Tibial nerve (tissue), 4 donors: ENCODE data around the gene TRMT61A. TPM values are rescaled to one million over a fixed set of nuclear protein-coding genes. Genes with fewer than 3 reads are reported as not detected.
"Not testable (repeated sequence)": the region's sequence is repeated elsewhere in the genome, so short reads cannot be mapped to it uniquely, and the experiment has no call there.

Experiments used
- DNase-seq, 2 donors: peaks; one replicate each; pipeline ENCODE4 v3.0.0-alpha.2; 2019; ENCODE audit warnings: low spot score in 2 of 2
- H3K27ac ChIP-seq, 4 donors: fragments of 200-600 bp; sonication (generic) in 3 of 4; one replicate each; pipeline ENCODE4 v1.5.1; 2017 to 2019; ENCODE audit warnings: mild to moderate bottlenecking in 1 of 4
- H3K27me3 ChIP-seq, 2 donors: fragments of 200-600 bp; sonication (generic) in 1 of 2; one replicate each; pipeline versions ENCODE4 v1.5.1 to v1.6.0; 2017 to 2019
- H3K36me3 ChIP-seq, 3 donors: fragments of 200-600 bp; sonication (generic); one replicate each; pipeline ENCODE4 v1.5.1; 2018 to 2019
- H3K4me1 ChIP-seq, 4 donors: fragments of 200-600 bp; sonication (generic) in 3 of 4; one replicate each; pipeline ENCODE4 v1.5.1; 2017 to 2019
- H3K4me3 ChIP-seq, 4 donors: fragments of 200-600 bp; sonication (generic) in 3 of 4; one replicate each; pipeline ENCODE4 v1.5.1; 2017 to 2019; ENCODE audit warnings: mild to moderate bottlenecking in 1 of 4, moderate library complexity in 1 of 4
- H3K9me3 ChIP-seq, 4 donors: fragments of 200-600 bp; sonication (generic) in 3 of 4; one replicate each; pipeline ENCODE4 v1.5.1; 2017 to 2019
- EP300 ChIP-seq, 2 donors: sonication (generic); formaldehyde crosslinking; IDR thresholded peaks; one replicate each; pipeline ENCODE4 v1.6.1; 2017; ENCODE audit warnings: antibody characterized with exemption in 2 of 2, mild to moderate bottlenecking in 1 of 2
- POLR2A ChIP-seq, 2 donors: fragments of 450-650 bp; IDR thresholded peaks; one replicate each; pipeline ENCODE4 v1.6.1; 2017; ENCODE audit warnings: antibody characterized with exemption in 2 of 2, mild to moderate bottlenecking in 2 of 2, moderate library complexity in 2 of 2
- WGBS, 2 donors: methylation state at CpG; one replicate each; pipeline ENCODE4 v1.1.5; 2018; 5-methylcytosine and 5-hydroxymethylcytosine counted together
- total RNA-seq, 4 donors: library from RNA; depleted of rRNA; stranded (reverse); fragments of >200 nt; gene quantifications; one replicate each; pipeline ENCODE4 v1.1.0, GENCODE V29; 2016
- TF ChIP-seq, protein P1 (sequence below), 5 experiments: fragments of 200-600 bp in 3 of 5; fragments of 450-650 bp in 2 of 5; sonication (generic) in 3 of 5; IDR thresholded peaks; one replicate each; pipeline ENCODE4 v1.5.1; 2016 to 2019; ENCODE audit warnings: antibody characterized with exemption in 5 of 5, mild to moderate bottlenecking in 3 of 5, moderate library complexity in 2 of 5

TRMT61A gene
- total RNA-seq, 4 donors from 2014 or later = 17.9 to 32.4 (median 22.4) TPM

DNA sequence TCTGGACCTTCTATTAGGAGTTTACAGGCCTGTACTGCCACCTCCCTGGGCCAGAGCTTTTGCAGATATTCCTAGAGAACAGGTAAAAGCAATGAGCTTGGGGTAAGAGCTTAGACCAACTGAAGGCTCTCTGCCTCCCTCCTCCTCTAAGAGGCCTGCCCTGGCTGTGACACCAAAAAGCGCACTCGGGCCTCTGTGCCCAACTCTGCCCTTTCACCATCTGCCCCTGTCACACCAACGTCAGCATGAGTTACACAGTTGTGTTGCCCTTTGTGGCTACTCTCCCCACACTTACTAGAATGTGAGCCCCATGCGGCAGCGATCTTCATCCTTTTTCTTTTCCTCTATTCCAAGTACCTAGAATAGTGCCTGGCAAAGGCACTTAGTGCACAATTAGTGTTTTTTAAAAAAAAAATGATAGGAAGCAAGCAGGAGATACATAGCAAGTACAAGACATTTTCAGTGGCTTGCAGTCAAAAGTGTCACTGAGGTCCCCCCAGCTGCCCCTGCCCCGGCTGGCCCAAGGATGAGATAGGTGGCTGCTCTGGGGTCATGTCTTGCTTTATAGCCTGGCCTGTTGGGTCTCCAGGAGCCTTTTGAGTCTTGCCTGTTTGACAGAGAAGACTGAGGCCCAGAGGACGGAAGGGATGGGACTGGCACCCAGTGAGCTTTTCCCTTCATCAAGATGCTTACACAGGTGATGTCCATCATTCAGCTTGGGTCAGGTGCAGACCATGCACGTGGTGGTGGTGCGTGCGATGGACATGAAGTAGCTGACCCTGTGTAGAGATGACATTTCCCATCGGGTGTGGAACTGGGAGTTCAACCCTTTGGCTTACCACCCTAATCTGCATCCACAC is 18.9 kb upstream of the TRMT61A start:
- TF ChIP-seq POLR2A (IDR thresholded peaks at IDR 0.05) (no peak), EP300 (IDR thresholded peaks at IDR 0.05) (no peak)
- TF ChIP-seq, protein P1, sequence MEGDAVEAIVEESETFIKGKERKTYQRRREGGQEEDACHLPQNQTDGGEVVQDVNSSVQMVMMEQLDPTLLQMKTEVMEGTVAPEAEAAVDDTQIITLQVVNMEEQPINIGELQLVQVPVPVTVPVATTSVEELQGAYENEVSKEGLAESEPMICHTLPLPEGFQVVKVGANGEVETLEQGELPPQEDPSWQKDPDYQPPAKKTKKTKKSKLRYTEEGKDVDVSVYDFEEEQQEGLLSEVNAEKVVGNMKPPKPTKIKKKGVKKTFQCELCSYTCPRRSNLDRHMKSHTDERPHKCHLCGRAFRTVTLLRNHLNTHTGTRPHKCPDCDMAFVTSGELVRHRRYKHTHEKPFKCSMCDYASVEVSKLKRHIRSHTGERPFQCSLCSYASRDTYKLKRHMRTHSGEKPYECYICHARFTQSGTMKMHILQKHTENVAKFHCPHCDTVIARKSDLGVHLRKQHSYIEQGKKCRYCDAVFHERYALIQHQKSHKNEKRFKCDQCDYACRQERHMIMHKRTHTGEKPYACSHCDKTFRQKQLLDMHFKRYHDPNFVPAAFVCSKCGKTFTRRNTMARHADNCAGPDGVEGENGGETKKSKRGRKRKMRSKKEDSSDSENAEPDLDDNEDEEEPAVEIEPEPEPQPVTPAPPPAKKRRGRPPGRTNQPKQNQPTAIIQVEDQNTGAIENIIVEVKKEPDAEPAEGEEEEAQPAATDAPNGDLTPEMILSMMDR (IDR thresholded peaks at IDR 0.05) = no peak
- 80 to 81% methylated on average over 11 of the region's 11 CpGs for WGBS, 2 donors
- Histone ChIP-seq H3K4me1 (peaks cover 0 to 21% (median 13%) of the 10 kb centered on the region in 4 donors), H3K9me3 (no peaks in the 10 kb centered on the region), H3K4me3 (no peak overlapping the region), H3K27ac (no peak overlapping the region), H3K36me3 (peaks cover 0 to 64% (median 2%) of the 10 kb centered on the region in 3 donors), H3K27me3 (no peaks in the 10 kb centered on the region)
- DNase-seq = no peak

DNA sequence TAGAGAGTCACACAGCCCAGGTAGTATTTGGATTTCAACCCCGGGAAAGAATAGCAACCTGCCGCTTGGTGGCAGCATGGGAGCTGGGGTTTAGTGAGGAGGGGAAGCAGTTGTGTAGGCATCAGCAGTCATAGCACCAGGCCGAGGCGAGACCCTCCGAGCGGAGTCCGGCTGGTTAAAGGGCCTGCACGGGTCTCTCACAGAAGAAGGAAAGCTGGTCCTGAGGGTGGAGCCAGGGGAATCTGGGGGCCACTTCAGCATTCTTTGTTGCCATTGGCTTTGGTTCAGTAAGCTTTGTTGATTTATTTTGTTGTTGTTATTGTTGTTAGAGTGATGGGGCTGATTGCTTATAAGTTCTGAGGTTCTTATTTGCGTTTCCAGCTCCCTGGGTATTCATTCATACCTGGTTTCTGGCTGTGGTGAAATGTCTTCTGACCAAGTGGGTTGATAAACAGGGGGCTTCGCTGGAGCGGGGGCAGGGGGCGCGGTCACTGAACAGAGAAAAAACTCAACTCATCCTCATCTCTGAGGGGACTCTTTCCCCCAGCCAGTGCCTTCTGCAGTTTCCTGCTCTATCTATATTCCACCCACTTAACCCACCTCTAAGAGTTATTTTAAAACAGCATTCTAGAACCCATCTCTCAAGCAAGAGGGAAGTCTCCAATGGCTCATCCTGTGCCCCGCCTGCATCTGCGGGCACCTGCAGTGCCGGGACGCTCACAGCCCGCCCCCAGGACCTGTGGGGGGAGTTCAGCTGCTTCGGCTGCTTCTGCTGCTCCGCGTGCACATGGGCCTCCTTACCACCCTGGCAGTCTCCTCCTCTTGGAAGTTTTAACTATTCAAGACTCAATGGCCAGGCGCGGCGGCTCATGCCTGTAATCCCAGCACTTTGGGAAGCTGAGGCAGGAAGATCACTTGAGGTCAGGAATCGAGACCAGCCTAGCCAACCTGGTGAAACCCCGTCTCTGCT is 18.0 kb upstream of the TRMT61A start:
- no peak overlapping the region for H3K4me3 ChIP-seq
- H3K36me3 ChIP-seq = peaks cover 0 to 55% (median 0%) of the 10 kb centered on the region in 3 donors
- H3K4me1 ChIP-seq = peaks cover 0 to 21% (median 13%) of the 10 kb centered on the region in 4 donors
- TF ChIP-seq POLR2A (IDR thresholded peaks at IDR 0.05) (no peak), EP300 (IDR thresholded peaks at IDR 0.05) (no peak)
- TF ChIP-seq, protein P1 (IDR thresholded peaks at IDR 0.05) = no peak
- H3K27ac ChIP-seq = peak overlapping the region in 1 of 4 donors; percentile 6
- WGBS, 2 donors = 81 to 87% methylated on average over 26 of the region's 26 CpGs
- H3K27me3 ChIP-seq = no peaks in the 10 kb centered on the region
- DNase-seq = no peak
- no peaks in the 10 kb centered on the region for H3K9me3 ChIP-seq

DNA sequence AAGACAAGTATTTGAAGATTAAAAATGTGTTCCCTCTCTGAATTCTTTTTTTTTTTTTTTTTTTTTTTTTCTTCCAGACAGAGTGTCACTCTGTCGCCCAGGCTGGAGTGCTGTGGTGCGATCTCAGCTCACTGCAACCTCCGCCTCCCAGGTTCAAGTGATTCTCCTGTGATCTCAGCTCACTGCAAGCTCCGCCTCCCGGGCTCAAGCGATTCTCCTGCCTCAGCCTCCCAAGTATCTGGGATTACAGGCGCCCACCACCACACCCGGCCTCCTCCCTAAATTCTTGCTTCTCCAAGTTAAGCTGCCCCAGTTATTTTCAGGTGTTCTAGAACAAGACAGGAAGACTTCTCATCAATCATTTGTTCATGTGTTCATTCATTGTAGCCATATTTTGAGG is 16.8 kb upstream of the TRMT61A start:
- H3K36me3 ChIP-seq = peaks cover 0 to 46% (median 0%) of the 10 kb centered on the region in 3 donors
- DNase-seq, H3K9me3 ChIP-seq, H3K27me3 ChIP-seq, H3K4me3 ChIP-seq: not testable (repeated sequence)
- peaks cover 0 to 21% (median 13%) of the 10 kb centered on the region in 4 donors for H3K4me1 ChIP-seq
- WGBS, 2 donors = 91 to 92% methylated on average over 8 of the region's 8 CpGs
- peak overlapping the region; percentile 44 to 78 (median 70) for H3K27ac ChIP-seq

DNA sequence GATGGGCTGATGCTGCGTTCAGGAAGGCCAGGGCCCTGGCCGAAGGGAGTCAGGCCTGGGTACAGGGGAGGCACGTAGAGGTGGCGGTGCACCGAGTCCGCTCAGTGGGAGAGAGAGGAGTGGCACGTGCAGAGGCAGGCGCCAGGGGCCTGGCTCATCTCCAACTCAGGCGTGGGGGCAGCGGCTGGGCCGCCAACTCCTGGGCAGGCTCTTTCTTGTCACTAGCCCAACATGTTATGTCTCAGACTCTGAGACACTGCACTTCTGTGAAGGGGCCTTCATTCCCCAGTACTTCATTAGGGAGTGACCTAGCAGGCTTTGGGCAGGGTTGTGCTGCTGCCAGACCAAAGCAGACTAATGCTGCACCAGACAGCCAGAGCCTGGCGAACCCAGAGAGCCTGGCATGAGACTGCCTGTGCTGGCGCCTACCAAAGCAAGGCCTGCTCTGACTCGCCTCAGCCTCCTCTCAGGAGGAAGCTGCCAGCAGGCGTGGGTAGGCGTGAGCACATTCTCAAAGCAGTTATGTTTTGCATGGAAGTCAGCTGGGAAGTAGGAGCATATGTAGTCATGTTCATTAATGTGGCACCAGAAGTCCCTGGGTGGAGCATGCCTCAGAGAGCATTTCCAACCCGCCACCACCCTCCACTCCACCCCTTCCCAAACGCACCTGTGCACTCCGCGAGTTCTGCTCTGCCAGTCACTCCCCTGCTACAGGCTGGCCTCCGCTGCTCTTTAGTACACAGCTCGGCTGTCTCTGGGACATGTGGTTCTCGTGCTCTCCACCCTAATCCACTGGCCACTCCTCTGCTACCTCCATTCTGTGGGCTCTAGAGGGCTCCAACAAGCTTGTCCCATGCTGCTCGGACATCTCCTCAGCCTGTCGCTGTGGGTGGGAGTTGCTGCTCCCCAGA is 16.0 kb upstream of the TRMT61A start:
- H3K9me3 ChIP-seq = no peaks in the 10 kb centered on the region
- peak in 1 of 2 donors; percentile 80 for TF ChIP-seq EP300 (IDR thresholded peaks at IDR 0.05)
- TF ChIP-seq, protein P1 (IDR thresholded peaks at IDR 0.05) = no peak
- H3K36me3 ChIP-seq = peaks cover 0 to 38% (median 0%) of the 10 kb centered on the region in 3 donors
- no peaks in the 10 kb centered on the region for H3K27me3 ChIP-seq
- H3K27ac ChIP-seq = peak overlapping the region; percentile 44 to 78 (median 70)
- DNase-seq = no peak
- H3K4me1 ChIP-seq = peaks cover 0 to 29% (median 16%) of the 10 kb centered on the region in 4 donors
- H3K4me3 ChIP-seq = no peak overlapping the region
- 47 to 51% methylated on average over 23 to 25 of the region's 25 CpGs for WGBS, 2 donors
